HepG2 (cell line): ENCODE data around the gene MOB3C. TPM values are rescaled to one million over a fixed set of nuclear protein-coding genes. Genes with fewer than 3 reads are reported as not detected.

Experiments used
- ATAC-seq: fragments of 200-7000 bp; cut with Tn5 transposase; 3 replicates; pipeline ENCODE4 v1.9.1; 2020; ENCODE audit warnings: mild to moderate bottlenecking, moderate library complexity
- BruUV-seq: library from RNA; stranded (reverse); fragments of 400-500 nt; replicated peaks from 2 replicates; lab custom pipeline; 2021; lab: Mats Ljungman, UMichigan
- CTCF ChIA-PET: fragments of 300-600 bp; formaldehyde crosslinking; extraction: SDS; loops from one replicate; lab custom pipeline; 2021; ENCODE audit warnings: low total read pairs, inconsistent platforms, low intra/inter-chr PET ratio; lab: Yijun Ruan, JAX
- POLR2A ChIA-PET: fragments of 350-600 bp; sonication (Branson Sonifier 250); formaldehyde crosslinking; loops from one replicate; lab custom pipeline; 2020; ENCODE audit warnings: antibody characterized with exemption, inconsistent platforms; lab: Yijun Ruan, JAX
- DNase-seq: peaks from one replicate; pipeline ENCODE4 v3.0.0-alpha.2; 2015; ENCODE audit warnings: low spot score
- FAIRE-seq: peaks from 3 replicates; lab custom pipeline; 2011; peaks lifted over from hg19 to GRCh38; lab: Jason Lieb, UNC
- H2AFZ ChIP-seq: one replicate; pipeline ENCODE4 v1.6.1; 2011; ENCODE audit warnings: low read length, inconsistent platforms
- H3K27ac ChIP-seq: fragments of 300-600 bp; 3 replicates; pipeline ENCODE4 v1.8.0; 2011; ENCODE audit warnings: mixed run types, mild to moderate bottlenecking, mixed read lengths, low read length, inconsistent platforms; ENCODE audit not compliant: insufficient read depth; ENCODE audit errors: extremely low read length
- H3K27me3 ChIP-seq, 2 experiments: fragments of 200-600 bp in 1 of 2; 2 replicates in 1 of 2; 3 replicates in 1 of 2; pipeline versions ENCODE4 v1.6.0 to v1.8.0; 2011; ENCODE audit warnings: low read length in 2 of 2, mild to moderate bottlenecking in 2 of 2, moderate library complexity in 2 of 2, inconsistent platforms in 1 of 2; ENCODE audit not compliant: insufficient read depth in 2 of 2, control insufficient read depth in 1 of 2
- H3K36me3 ChIP-seq, 2 experiments: fragments of 200-600 bp in 1 of 2; replicated peaks in 1 of 2; 2 replicates in 1 of 2; 3 replicates in 1 of 2; pipeline versions ENCODE4 v1.5.1 to v1.8.0; 2011; ENCODE audit warnings: low read length in 2 of 2, inconsistent platforms in 1 of 2; ENCODE audit not compliant: insufficient read depth in 2 of 2, control insufficient read depth in 1 of 2
- H3K4me1 ChIP-seq: 2 replicates; pipeline ENCODE4 v1.5.1; 2012; ENCODE audit warnings: low read length, inconsistent platforms; ENCODE audit not compliant: insufficient read depth
- H3K4me2 ChIP-seq: 2 replicates; pipeline ENCODE4 v1.6.0; 2011; ENCODE audit warnings: low read depth, low read length, inconsistent platforms
- H3K4me3 ChIP-seq, 3 experiments: fragments of 200-600 bp in 1 of 3; sonication (generic), shearing (Covaris generic) in 1 of 3; replicated peaks in 1 of 3; 2 replicates each; pipeline ENCODE4 v1.5.1; 2011 to 2016; ENCODE audit warnings: low read length in 3 of 3, inconsistent platforms in 2 of 3, low read depth in 2 of 3, mild to moderate bottlenecking in 2 of 3, control low read depth in 1 of 3, mixed read lengths in 1 of 3; ENCODE audit not compliant: insufficient read depth in 1 of 3
- H3K79me2 ChIP-seq: one replicate; pipeline ENCODE4 v1.6.1; 2011; ENCODE audit warnings: low read length, inconsistent platforms; ENCODE audit not compliant: insufficient read depth
- H3K9ac ChIP-seq: 2 replicates; pipeline ENCODE4 v1.6.0; 2011; ENCODE audit warnings: mild to moderate bottlenecking, low read depth, low read length, inconsistent platforms; ENCODE audit not compliant: insufficient read depth
- H3K9me3 ChIP-seq: 2 replicates; pipeline ENCODE4 v1.5.1; 2012; ENCODE audit warnings: mild to moderate bottlenecking, low read length
- H4K20me1 ChIP-seq: 2 replicates; pipeline ENCODE4 v1.6.0; 2011; ENCODE audit warnings: inconsistent platforms, mild to moderate bottlenecking, low read length, moderate library complexity; ENCODE audit not compliant: insufficient read depth
- ATF3 ChIP-seq: sonication (generic); formaldehyde crosslinking; IDR thresholded peaks from 2 replicates; pipeline ENCODE4 v1.4.0; 2020; ENCODE audit warnings: missing genetic modification reagents
- CENPT ChIP-seq: sonication (generic); formaldehyde crosslinking; IDR thresholded peaks from 2 replicates; pipeline ENCODE4 v1.8.0; 2022; ENCODE audit warnings: low read depth, mild to moderate bottlenecking, moderate library complexity, missing genetic modification reagents
- HOXA9 ChIP-seq: sonication (generic); formaldehyde crosslinking; IDR thresholded peaks from 2 replicates; pipeline ENCODE4 v1.8.1; 2022; ENCODE audit warnings: missing genetic modification reagents, mild to moderate bottlenecking, moderate library complexity, borderline replicate concordance
- KLF12 ChIP-seq: sonication (generic); formaldehyde crosslinking; IDR thresholded peaks from 2 replicates; pipeline ENCODE4 v1.4.0; 2020; ENCODE audit warnings: missing genetic modification reagents, borderline replicate concordance
- NCOA5 ChIP-seq: sonication (generic); formaldehyde crosslinking; IDR thresholded peaks from 2 replicates; pipeline ENCODE4 v1.4.0; 2020; ENCODE audit warnings: missing genetic modification reagents
- ZBTB34 ChIP-seq: sonication (generic); formaldehyde crosslinking; IDR thresholded peaks from 2 replicates; pipeline ENCODE4 v1.8.0; 2022; ENCODE audit warnings: mild to moderate bottlenecking, missing genetic modification reagents
- ZBTB37 ChIP-seq: sonication (generic); formaldehyde crosslinking; IDR thresholded peaks from 2 replicates; pipeline ENCODE4 v1.4.0; 2020; ENCODE audit warnings: mild to moderate bottlenecking, missing genetic modification reagents
- ZMYM2 ChIP-seq: sonication (generic); formaldehyde crosslinking; IDR thresholded peaks from 2 replicates; pipeline ENCODE4 v1.8.0; 2022; ENCODE audit warnings: mild to moderate bottlenecking, missing genetic modification reagents
- ZNF562 ChIP-seq: sonication (generic); formaldehyde crosslinking; IDR thresholded peaks from 2 replicates; pipeline ENCODE4 v1.8.0; 2022; ENCODE audit warnings: missing genetic modification reagents, borderline replicate concordance
- ZNF746 ChIP-seq: sonication (generic); formaldehyde crosslinking; IDR thresholded peaks from 2 replicates; pipeline ENCODE4 v1.8.0; 2022; ENCODE audit warnings: mild to moderate bottlenecking, missing genetic modification reagents
- ZNF782 ChIP-seq: sonication (generic); formaldehyde crosslinking; IDR thresholded peaks from 2 replicates; pipeline ENCODE4 v1.4.0; 2020; ENCODE audit warnings: missing genetic modification reagents, mild to moderate bottlenecking, borderline replicate concordance
- ZZZ3 ChIP-seq: sonication (generic); formaldehyde crosslinking; IDR thresholded peaks from 2 replicates; pipeline ENCODE4 v1.4.0; 2020; ENCODE audit warnings: missing genetic modification reagents, mild to moderate bottlenecking, borderline replicate concordance
- WGBS: methylation state at CpG from one replicate; pipeline ENCODE4 v1.1.6; 2017; ENCODE audit warnings: low lambda C conversion rate; 5-methylcytosine and 5-hydroxymethylcytosine counted together
- in situ Hi-C: cut with HindIII; loops from 2 replicates; pipeline ENCODE4 v1.10.0; 2017; ENCODE audit warnings: low pct_unique_long_range_greater_than_20kb; ENCODE audit not compliant: extremely low pct_ligation_motif_present
- intact Hi-C: fragments of 100-400 bp; cut with micrococcal nuclease; formaldehyde crosslinking; loops from one replicate; pipeline ENCODE4 v1.10.0; 2022; ENCODE audit not compliant: unreplicated experiment
- polyA plus RNA-seq, 8 experiments: library from polyadenylated mRNA; depleted of rRNA in 3 of 8; stranded (reverse) in 7 of 8; unstranded in 1 of 8; fragments of >200 nt; fragmentation: Illumina TruSeq in 4 of 8; extraction: Trizol in 4 of 8; gene quantifications; 2 replicates each; pipeline versions ENCODE4 v1.2.1 to v1.2.3, GENCODE V29; 2011 to 2016; ENCODE audit warnings: low read depth in 4 of 8, missing spikeins in 1 of 8, mixed read lengths in 1 of 8; ENCODE audit not compliant: insufficient read depth in 1 of 8
- total RNA-seq, 5 experiments: library from RNA; depleted of rRNA; stranded (reverse); fragments of >200 nt; fragmentation: Illumina TruSeq; extraction: Trizol; gene quantifications; 2 replicates each; pipeline ENCODE4 v1.2.3, GENCODE V29; 2016; ENCODE audit warnings: low read depth in 1 of 5

The MOB3C gene
- total and polyA plus RNA-seq, 2 of the 13 experiments (the other 11 are each of a cell fraction or from before 2014, with no cell fraction given) = 3.5 to 4.1 TPM

- no peak for ATAC-seq
- H3K4me2 ChIP-seq = no peak overlapping the region
- no TSS peak for BruUV-seq
- no peak overlapping the region for H3K9ac ChIP-seq
- TF ChIP-seq ZZZ3 (no peak), ZNF782 (CRISPR knock-in tag) (no peak), HOXA9 (CRISPR knock-in tag) (no peak), ZBTB37 (CRISPR knock-in tag) (no peak), KLF12 (CRISPR knock-in tag) (no peak), ZNF746 (no peak), ZBTB34 (CRISPR knock-in tag) (no peak), ZNF562 (CRISPR knock-in tag) (no peak), ATF3 (no peak), NCOA5 (CRISPR knock-in tag) (no peak), CENPT (CRISPR knock-in tag) (no peak), ZMYM2 (no peak)
- TF ChIP-seq, all 625 proteins: peak for 0
- Histone ChIP-seq H3K36me3 (peaks cover 3 to 12% of the 10 kb centered on the region in 2 experiments; a peak in 3 of 5 replicates), H3K27me3 (no peaks in the 10 kb centered on the region; a peak in 1 of 5 replicates), H2AFZ (no peak overlapping the region), H3K9me3 (no peaks in the 10 kb centered on the region), H3K27ac (no peak overlapping the region), H3K4me1 (no peaks in the 10 kb centered on the region), H3K4me3 (no peak overlapping the region), H3K79me2 (no peaks in the 10 kb centered on the region), H4K20me1 (no peaks in the 10 kb centered on the region)
- intact Hi-C loops (no loop called here), in situ Hi-C loops (no loop called here)
- 93% methylated on average over 2 of the region's 4 CpGs for WGBS
- CTCF ChIA-PET = no interaction called here
- DNase-seq (no peak), FAIRE-seq (no peak)
- POLR2A ChIA-PET = interaction anchor here (1.3 kb wide), 1 partner anchor 35 kb away, joined by 3 read pairs; no protein-coding TSS in a partner anchor
Measured at GRCh38 chr1:46569116-46569515, 47.5 kb downstream of the MOB3C start.
